A549 treated with CORT108297 at 1 μM for 4 hours (cell line): Measurements from ENCODE around the gene PDYN. TPM values are rescaled to one million over a fixed set of nuclear protein-coding genes. Genes with fewer than 3 reads are reported as not detected.

Experiments used
- total RNA-seq: library from RNA; stranded (reverse); fragments of 200-300 nt; extraction: Qiagen RNA extraction; gene quantifications from 5 replicates; pipeline ENCODE4 v1.2.3, GENCODE V29; 2022

The PDYN gene
- not detected in 5 replicates for total RNA-seq

GRCh38 chr20:1993986-1994385, at the start of gene PDYN:
Gene PDYN (minus strand): TSS chr20:1994058. CDS start chr20:1983084, 10,974 bp downstream.

Other genes with a start within 250 kb of the PDYN start
- gene SIRPA, start 98.7 kb downstream of the PDYN start, total RNA-seq, result 25.7 to 32.4 TPM (median 27.9 TPM) in 5 replicates
- gene STK35, start 107.8 kb upstream of the PDYN start, total RNA-seq, result 11.2 to 13.3 TPM (median 12.6 TPM) in 5 replicates